HG03135 (cell line): ENCODE measurements around the gene C10orf71.

Experiments
- ATAC-seq: cut with Tn5 transposase; IDR thresholded peaks from one replicate; pipeline ENCODE4 v1.9.1; 2021; ENCODE audit warnings: mild to moderate bottlenecking, moderate library complexity; ENCODE audit not compliant: unreplicated experiment

The C10orf71 gene

DNA sequence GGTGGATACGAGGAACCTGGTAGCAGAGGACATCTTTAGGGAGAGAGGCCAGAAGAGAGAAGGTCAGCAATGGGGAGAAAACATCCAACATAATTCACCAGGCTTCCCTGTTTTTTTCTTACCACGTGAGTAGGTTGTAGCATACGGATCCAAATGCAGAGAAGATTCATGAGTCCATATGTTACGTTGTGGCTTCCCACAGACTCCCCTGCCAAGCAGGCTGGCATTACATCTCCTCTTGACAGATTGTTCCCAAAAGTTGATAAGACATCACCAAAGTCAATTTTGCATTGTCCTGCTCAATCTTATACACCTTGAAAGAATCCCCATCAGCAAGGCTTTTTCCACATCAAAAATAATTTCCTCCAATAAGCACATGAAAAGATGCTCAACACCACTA, 57.2 kb downstream of the C10orf71 start:
- no peak for ATAC-seq

GRCh38 chr10:49356944-49357343, 58.0 kb downstream of the C10orf71 start:
- no peak for ATAC-seq

DNA sequence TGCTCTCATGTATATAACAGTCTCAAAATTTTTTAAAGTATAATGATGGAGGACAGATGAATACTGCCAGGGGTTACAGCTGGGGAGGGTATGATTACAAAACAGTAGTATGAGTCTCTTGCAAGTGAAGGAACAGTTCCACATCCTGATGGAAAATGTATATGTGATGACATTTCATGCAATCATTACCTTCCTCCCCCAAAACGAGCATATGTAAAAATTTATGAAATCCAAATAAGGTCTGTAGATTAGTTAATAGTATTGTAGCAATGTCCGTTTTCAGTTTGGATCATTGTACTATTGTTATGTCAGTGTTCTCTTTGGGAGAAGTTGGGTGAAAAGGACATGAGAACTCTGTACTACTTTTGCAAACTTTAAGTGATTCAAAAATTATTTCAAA, 58.9 kb downstream of the C10orf71 start:
- no peak for ATAC-seq

DNA sequence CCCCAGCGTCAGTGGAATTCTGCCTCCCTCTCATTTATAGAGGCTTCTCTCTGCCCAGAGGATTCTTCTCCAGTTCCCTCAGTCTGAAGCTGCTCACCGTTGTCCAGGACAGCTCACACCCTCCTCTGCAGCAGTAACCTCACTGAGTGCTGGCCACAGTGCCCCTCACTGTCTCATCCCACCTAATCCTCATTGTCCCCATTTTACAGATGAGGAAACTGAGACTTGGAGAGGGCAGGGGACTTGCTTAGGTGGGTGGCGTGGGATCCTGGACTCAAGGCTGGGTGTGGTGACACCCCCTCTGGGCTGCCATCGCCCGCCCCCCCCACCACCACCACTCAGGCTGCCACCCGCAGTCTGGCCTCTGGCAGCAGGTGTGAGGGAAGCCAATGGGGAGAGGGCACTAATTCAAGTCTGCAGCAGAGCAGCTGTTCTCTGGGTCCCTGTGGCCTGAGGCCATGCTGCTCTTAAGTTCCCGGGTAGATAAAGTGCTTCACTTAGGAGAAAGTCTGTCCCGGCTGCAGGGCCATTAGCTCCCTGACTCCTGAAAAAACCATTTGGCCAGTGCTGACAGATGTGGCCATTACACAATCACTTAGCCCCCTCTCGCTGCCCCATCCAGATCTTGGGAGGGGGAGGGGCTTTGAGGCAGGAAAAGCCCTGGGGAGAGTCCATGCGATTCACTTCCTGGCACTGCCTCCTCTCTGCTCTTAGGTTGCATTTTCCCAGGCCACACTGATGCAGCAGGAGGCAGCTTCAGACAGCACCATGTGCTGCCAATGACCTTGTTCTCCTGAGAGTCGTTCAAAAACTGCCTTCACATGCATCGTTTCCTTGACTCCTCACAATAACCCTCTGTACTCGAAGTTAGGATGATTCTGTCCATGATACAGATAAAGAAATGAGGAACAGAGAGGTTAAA, 60.6 kb downstream of the C10orf71 start:
- no peak for ATAC-seq

- ATAC-seq = no peak
These were observed 61.6 kb downstream of the C10orf71 start for GRCh38 chr10:49360271-49361177.

DNA sequence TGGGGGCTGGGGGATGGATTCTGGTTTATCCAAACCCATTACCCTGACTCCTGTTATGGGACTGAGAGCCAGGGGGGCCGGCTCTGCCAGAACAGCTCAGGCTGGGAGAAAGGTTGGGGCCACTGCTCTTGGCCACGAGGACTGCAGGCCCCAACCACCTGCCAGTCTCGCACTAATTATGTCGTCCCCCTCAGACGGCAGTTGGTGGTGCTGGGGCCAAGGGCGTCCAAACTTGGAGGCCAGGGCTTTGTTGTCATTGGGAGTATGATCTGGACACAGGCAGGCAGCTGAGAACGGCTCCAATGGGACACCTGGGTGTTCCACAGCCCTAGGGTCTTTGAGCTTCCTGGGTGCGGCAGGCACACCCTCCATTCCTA, 62.2 kb downstream of the C10orf71 start:
- ATAC-seq = no peak

DNA sequence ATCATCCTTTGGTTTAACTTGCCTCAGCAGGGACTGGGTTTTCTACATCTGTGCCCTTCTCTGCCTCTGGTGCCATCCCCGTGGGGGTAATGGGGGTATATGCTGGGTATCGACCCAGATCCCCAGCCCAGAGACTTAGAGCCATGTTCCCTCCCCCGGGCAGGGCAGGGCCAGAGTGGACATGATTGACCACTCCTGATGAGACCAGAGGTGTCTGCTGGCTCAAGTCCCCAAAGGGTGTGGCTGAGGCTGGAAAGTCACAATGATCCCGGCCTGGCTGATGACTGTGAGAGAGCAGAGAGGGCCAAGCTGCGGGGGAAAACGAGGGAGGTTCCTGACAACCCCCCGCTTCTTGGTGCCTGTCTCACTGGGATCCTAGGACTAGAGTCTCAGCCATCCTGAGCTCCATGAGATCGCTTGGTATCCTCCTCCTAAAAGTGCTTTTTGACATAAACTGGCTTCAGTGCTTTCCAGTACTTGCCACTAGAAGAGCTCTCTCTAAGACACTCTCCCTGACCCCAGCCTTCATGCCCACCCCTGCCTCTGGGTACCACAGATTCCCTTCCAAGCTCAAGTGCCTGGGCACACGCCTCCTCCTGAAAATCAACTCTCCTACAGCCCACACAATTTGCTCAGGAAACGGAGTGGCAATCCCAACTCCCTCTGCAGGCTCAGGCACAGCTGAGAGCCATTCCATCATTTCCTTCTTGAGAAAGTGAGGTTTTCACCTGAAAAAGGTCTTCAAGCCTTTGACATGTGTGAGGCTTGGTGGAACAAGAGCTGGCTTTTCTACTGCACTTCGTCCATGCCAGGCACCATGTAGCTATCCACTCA, 63.0 kb downstream of the C10orf71 start:
- no peak for ATAC-seq

DNA sequence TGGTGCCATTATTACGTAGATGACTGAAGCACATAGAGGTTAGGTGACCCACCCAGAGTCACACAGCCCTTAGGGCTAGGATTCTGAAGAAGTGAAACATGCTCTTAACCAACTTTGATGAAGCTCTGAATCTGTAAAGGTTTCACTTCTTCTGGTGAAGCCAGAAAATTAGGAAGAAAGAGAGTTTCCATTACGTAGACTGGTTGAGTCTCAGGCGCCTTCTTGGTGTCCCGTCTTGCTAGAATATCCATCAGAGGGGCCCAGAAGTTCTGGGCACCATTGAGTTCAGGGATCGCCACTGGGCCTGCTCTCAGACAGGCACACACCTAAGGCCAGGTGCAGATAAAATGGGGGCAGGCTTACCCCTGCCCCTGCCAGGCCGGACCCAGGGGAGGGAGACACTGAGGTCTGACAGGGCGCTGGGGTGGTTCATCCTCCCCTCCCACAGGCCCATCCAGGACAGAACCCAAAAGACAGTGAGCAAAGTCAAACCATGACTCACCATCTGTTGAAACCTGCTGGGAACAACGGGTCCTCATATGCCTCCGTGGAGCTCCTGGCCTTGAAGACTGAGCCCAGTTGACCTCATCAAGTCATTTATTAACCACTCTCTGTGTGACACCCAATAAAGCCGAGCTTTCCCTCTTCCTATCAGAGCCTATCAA, 63.8 kb downstream of the C10orf71 start:
- ATAC-seq = peak; percentile 80

DNA sequence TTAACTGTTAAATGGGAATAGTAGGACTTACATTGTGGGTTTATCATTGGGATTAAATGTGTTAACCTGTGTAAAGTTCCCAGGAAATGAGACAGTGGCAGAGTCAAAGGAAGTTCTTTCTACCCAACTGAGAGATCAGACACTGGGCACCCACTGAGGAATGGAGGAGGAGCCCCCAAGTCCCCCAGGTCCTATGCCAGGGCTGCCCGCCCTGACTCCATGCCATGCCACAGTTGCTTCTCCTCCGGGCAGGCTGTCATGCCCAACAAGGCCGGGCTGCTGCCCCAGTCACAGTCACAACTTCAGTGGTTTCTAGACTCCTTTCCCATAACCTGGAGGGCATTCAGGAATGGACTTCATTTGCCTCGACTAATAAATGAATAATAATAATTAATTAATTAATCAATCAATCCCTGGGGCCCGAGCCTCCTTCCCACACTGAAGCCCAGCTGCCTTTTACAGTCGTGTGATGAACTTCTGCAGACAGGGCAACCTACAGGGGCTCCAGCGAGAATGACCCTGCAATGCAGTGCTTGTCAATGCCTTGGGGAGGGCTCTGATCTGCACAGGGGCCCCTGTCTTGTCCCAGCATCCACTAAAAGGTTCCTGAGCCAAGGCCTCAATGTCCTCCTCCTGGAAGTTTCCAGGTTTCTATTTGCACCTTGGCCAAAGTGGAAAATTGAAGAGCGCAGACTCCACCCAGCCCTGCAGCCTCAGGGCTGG, 64.5 kb downstream of the C10orf71 start:
- ATAC-seq = no peak

DNA sequence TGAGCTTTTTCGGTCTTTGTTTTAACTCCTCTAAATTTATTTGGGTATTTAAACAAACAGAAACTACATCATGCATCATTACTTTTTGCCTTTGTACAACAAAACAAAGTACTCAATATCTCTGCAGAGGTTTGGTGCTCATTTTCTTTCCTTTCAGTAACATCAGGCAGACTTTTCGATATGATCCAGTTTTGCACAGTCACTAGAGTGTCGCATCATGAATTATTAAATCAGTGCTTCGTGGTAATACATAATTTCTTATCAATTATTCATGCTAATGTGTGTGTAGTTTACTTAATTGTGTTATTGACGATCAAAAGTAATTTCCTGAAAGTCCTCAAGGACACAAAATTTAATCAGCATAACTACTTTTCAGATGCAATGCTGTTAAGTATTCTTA, 65.1 kb downstream of the C10orf71 start:
- ATAC-seq = no peak

- no peak for ATAC-seq
These were observed 65.8 kb downstream of the C10orf71 start for GRCh38 chr10:49364747-49365146.

- no peak for ATAC-seq
These were observed 66.3 kb downstream of the C10orf71 start for GRCh38 chr10:49365275-49365674.

- no peak for ATAC-seq
These were observed 66.9 kb downstream of the C10orf71 start for GRCh38 chr10:49365675-49366415.

GRCh38 chr10:49366460-49366859, 67.5 kb downstream of the C10orf71 start:
- no peak for ATAC-seq

GRCh38 chr10:49367600-49367999, 68.6 kb downstream of the C10orf71 start:
- ATAC-seq = no peak

DNA sequence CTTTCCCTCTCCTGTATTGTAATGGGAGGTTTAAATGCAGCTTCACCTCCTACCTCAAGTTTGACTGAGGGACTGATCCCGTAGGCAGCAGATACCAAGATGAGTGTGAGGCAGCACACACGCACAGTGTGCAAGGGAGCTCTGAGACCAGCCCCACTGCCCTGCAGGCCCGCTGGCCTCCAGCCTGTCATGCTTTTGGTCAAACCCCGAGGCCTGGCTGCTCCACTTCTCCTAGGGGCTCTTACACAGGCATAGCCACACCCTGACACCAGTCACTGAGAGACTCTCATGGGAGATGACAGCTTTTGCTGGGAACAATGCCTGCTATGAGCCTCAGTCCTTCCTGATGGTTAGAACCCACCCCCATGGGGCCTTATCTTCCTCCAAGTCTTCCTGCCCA, 69.3 kb downstream of the C10orf71 start:
- no peak for ATAC-seq

DNA sequence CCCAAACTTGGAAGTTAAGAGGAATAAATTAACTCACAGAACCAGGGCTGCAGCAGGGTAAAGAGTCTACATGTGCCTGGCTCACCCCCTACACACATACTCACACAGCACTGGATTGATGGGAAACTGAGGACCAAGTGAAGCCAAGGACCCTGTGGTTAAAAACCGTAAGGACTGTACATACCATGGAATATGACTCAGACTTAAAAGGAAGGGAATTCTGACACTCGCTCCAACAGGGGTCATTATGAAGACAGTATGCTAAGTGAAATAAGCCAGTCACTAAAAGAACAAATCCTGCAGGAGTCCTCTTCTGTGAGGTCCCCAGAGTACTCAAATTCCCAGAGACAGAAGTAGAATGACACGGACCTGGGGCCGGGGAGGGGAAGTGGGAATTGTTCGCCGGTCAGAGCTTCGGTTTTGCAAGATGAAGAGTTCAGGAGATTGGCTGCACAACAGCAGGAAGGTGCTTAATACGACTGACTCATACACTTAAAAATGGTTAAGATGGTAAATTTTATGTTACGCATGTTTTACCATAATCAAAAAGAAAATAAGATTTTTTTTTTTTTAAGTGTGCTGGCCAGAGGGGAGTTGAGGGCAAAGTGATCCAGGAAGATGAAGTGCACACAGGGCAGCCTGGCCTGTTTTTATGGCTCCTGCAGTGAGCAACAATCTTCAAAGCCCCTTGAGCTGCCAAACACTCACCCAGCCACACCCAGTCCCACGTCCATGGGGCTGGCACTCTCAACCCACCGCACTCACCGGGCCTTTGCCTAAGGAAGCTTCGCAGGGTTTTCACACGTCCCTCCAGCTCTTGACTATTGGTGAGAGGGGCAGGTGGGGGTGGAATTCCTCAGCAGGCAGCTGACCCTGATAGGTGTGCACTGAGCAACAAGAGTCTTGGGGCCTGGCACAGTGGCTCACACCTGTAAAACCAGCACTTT, 70.5 kb downstream of the C10orf71 start:
- ATAC-seq = no peak
